Measurements from ENCODE around the gene PP2D1. TPM values are rescaled to one million over a fixed set of nuclear protein-coding genes. Genes with fewer than 3 reads are reported as not detected.

PP2D1 gene
- total and polyA plus RNA-seq, 9 of the 15 experiments (the other 6 are each of a cell fraction or from before 2014, with no cell fraction given): 0.07 to 0.10 TPM; not detected in 7

DNA sequence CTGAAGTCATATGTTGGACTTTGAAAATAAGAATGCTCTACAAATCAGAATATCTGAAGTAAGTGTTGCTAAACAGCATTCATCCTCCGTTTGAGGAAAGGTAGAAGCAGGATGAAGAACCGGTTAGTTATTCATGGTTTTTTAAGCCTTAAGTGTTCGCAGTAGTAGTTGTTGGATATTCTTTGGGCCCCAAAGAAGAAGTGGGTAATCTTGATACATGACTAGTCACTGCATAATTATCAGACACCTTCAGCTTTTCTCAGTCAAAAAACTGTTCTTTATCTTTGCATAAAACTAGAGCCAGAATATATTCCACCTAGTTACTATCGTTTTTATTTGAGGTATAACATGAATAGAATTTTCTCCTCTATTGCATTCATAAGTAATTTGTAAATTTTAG, 51.4 kb downstream of the PP2D1 start:
- no peaks in the 10 kb centered on the region for H3K9me3 ChIP-seq (replicated peaks; ENCODE audit: control insufficient read depth, insufficient read depth, low read depth, low read length)
- peak overlapping the region; percentile 34; the same call in 1 of the 2 replicates for H3K4me2 ChIP-seq (ENCODE audit: insufficient read depth, low read length)
- ATAC-seq (peak; percentile 23; the same call in 2 of the 3 replicates), FAIRE-seq (peak; percentile 70), DNase-seq (ENCODE audit: extremely low read depth in 1 of 4, low spot score in 3 of 4) (no peak)
- peaks cover 6 to 21% of the 10 kb centered on the region in 2 experiments; a peak in 4 of 5 replicates for H3K4me1 ChIP-seq (replicated peaks in 1 of 2; ENCODE audit: control insufficient read depth in 2 of 2, insufficient read depth in 2 of 2, low read length in 2 of 2)
- H3K9ac ChIP-seq (ENCODE audit: insufficient read depth in 1 of 2, low read depth in 2 of 2, low read length in 2 of 2): no peak overlapping the region
- intact Hi-C loops (cut with micrococcal nuclease) (no loop called here), in situ Hi-C loops (cut with MboI) (no loop called here)
- POLR2A ChIA-PET: interaction anchor here (1.5 to 6.1 kb wide), 2 partner anchors 12 to 63 kb away, joined by 3 to 34 read pairs; no protein-coding TSS in a partner anchor
- WGBS (ENCODE audit: insufficient coverage, low coverage, missing lambda C conversion rate): 10% methylated on average over 4 of the region's 4 CpGs
- peaks cover 99% of the 10 kb centered on the region for H3K79me2 ChIP-seq (ENCODE audit: control insufficient read depth, insufficient read depth, low read length)
- no peak overlapping the region for H3K4me3 ChIP-seq
- H3K36me3 ChIP-seq (ENCODE audit: control insufficient read depth, insufficient read depth, low read length): peaks cover 59% of the 10 kb centered on the region
- H2AFZ ChIP-seq (ENCODE audit: low read depth, low read length): no peak overlapping the region
- H3K9me1 ChIP-seq (ENCODE audit: control insufficient read depth, insufficient read depth, low read length): no peaks in the 10 kb centered on the region
- H3K27ac ChIP-seq (ENCODE audit: extremely low read depth, low read depth, low read length): peak overlapping the region; percentile 24; the same call in 2 of the 3 replicates
- 0 out of 2 replicates have a peak, but pooled peaks cover 8% of the 10 kb centered on the region for H4K20me1 ChIP-seq (replicated peaks; ENCODE audit: control insufficient read depth, insufficient read depth, low read length)
- no peaks in the 10 kb centered on the region for H3K27me3 ChIP-seq (ENCODE audit: control insufficient read depth in 2 of 2, insufficient read depth in 2 of 2, low read length in 2 of 2)
- BruUV-seq (replicated peaks): no TSS peak
- CTCF ChIA-PET (ENCODE audit: low intra/inter-chr PET ratio): no interaction called here
- TF ChIP-seq, protein P1, sequence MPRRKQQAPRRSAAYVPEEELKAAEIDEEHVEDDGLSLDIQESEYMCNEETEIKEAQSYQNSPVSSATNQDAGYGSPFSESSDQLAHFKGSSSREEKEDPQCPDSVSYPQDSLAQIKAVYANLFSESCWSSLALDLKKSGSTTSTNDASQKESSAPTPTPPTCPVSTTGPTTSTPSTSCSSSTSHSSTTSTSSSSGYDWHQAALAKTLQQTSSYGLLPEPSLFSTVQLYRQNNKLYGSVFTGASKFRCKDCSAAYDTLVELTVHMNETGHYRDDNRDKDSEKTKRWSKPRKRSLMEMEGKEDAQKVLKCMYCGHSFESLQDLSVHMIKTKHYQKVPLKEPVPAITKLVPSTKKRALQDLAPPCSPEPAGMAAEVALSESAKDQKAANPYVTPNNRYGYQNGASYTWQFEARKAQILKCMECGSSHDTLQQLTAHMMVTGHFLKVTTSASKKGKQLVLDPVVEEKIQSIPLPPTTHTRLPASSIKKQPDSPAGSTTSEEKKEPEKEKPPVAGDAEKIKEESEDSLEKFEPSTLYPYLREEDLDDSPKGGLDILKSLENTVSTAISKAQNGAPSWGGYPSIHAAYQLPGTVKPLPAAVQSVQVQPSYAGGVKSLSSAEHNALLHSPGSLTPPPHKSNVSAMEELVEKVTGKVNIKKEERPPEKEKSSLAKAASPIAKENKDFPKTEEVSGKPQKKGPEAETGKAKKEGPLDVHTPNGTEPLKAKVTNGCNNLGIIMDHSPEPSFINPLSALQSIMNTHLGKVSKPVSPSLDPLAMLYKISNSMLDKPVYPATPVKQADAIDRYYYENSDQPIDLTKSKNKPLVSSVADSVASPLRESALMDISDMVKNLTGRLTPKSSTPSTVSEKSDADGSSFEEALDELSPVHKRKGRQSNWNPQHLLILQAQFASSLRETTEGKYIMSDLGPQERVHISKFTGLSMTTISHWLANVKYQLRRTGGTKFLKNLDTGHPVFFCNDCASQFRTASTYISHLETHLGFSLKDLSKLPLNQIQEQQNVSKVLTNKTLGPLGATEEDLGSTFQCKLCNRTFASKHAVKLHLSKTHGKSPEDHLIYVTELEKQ (CRISPR knock-in tag; IDR thresholded peaks at IDR 0.05): no peak
- TF ChIP-seq, protein P2, sequence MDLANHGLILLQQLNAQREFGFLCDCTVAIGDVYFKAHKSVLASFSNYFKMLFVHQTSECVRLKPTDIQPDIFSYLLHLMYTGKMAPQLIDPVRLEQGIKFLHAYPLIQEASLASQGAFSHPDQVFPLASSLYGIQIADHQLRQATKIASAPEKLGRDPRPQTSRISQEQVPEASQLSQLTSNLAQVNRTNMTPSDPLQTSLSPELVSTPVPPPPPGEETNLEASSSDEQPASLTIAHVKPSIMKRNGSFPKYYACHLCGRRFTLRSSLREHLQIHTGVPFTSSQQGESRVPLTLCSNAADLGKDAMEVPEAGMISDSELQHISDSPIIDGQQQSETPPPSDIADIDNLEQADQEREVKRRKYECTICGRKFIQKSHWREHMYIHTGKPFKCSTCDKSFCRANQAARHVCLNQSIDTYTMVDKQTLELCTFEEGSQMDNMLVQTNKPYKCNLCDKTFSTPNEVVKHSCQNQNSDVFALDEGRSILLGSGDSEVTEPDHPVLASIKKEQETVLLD (IDR thresholded peaks at IDR 0.05): no peak
- TF ChIP-seq MYNN (IDR thresholded peaks at IDR 0.05) (no peak), MYNN (CRISPR knock-in tag; IDR thresholded peaks at IDR 0.05) (no peak), PRPF4 (IDR thresholded peaks at IDR 0.05; ENCODE audit: insufficient read depth, low read depth, low read length, poor library complexity, severe bottlenecking) (no peak), U2AF2 (optimal IDR thresholded peaks at IDR 0.05; ENCODE audit: low read depth, low read length) (no peak), TEAD4 (IDR thresholded peaks at IDR 0.05; ENCODE audit: low read length) (0 out of 2 replicates have a peak, but pooled peaks have one; percentile 12), TEAD4 (CRISPR knock-in tag; IDR thresholded peaks at IDR 0.05; ENCODE audit: borderline replicate concordance) (no peak)
- TF ChIP-seq, protein P3, sequence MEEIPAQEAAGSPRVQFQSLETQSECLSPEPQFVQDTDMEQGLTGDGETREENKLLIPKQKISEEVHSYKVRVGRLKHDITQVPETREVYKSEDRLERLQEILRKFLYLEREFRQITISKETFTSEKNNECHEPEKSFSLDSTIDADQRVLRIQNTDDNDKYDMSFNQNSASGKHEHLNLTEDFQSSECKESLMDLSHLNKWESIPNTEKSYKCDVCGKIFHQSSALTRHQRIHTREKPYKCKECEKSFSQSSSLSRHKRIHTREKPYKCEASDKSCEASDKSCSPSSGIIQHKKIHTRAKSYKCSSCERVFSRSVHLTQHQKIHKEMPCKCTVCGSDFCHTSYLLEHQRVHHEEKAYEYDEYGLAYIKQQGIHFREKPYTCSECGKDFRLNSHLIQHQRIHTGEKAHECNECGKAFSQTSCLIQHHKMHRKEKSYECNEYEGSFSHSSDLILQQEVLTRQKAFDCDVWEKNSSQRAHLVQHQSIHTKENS (CRISPR knock-in tag; IDR thresholded peaks at IDR 0.05): no peak
- TF ChIP-seq, protein P4, sequence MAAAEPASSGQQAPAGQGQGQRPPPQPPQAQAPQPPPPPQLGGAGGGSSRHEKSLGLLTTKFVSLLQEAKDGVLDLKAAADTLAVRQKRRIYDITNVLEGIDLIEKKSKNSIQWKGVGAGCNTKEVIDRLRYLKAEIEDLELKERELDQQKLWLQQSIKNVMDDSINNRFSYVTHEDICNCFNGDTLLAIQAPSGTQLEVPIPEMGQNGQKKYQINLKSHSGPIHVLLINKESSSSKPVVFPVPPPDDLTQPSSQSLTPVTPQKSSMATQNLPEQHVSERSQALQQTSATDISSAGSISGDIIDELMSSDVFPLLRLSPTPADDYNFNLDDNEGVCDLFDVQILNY (CRISPR knock-in tag; IDR thresholded peaks at IDR 0.05): no peak
- TF ChIP-seq, protein P5, sequence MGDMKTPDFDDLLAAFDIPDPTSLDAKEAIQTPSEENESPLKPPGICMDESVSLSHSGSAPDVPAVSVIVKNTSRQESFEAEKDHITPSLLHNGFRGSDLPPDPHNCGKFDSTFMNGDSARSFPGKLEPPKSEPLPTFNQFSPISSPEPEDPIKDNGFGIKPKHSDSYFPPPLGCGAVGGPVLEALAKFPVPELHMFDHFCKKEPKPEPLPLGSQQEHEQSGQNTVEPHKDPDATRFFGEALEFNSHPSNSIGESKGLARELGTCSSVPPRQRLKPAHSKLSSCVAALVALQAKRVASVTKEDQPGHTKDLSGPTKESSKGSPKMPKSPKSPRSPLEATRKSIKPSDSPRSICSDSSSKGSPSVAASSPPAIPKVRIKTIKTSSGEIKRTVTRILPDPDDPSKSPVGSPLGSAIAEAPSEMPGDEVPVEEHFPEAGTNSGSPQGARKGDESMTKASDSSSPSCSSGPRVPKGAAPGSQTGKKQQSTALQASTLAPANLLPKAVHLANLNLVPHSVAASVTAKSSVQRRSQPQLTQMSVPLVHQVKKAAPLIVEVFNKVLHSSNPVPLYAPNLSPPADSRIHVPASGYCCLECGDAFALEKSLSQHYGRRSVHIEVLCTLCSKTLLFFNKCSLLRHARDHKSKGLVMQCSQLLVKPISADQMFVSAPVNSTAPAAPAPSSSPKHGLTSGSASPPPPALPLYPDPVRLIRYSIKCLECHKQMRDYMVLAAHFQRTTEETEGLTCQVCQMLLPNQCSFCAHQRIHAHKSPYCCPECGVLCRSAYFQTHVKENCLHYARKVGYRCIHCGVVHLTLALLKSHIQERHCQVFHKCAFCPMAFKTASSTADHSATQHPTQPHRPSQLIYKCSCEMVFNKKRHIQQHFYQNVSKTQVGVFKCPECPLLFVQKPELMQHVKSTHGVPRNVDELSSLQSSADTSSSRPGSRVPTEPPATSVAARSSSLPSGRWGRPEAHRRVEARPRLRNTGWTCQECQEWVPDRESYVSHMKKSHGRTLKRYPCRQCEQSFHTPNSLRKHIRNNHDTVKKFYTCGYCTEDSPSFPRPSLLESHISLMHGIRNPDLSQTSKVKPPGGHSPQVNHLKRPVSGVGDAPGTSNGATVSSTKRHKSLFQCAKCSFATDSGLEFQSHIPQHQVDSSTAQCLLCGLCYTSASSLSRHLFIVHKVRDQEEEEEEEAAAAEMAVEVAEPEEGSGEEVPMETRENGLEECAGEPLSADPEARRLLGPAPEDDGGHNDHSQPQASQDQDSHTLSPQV (IDR thresholded peaks at IDR 0.05): no peak

Data from K562 (cell line).